A673 (cell line): ENCODE results near the gene KCNMA1.

ENCODE experiments used
- CTCF ChIP-seq: fragments of 300-800, 200-600 bp; sonication (generic); conservative IDR thresholded peaks from 2 replicates; pipeline ENCODE4 v1.5.1; 2017; ENCODE audit warnings: low read depth, mild to moderate bottlenecking, antibody characterized with exemption, low read length, moderate library complexity, mixed read lengths
- EZH2 ChIP-seq: fragments of 200-600 bp; sonication (generic); IDR thresholded peaks from 2 replicates; pipeline ENCODE4 v1.6.1; 2017; ENCODE audit warnings: borderline replicate concordance, low read depth, mild to moderate bottlenecking, mixed read lengths, antibody characterized with exemption, low read length; ENCODE audit not compliant: poor library complexity, severe bottlenecking

GRCh38 chr10:76903387-76903945 is 734.1 kb downstream of the KCNMA1 start:
- no peak for TF ChIP-seq CTCF
- TF ChIP-seq EZH2 = no peak
